ENCODE data around the gene PTPRN2.

The PTPRN2 gene

GRCh38 chr7:157555944-157556641, 1031.5 kb downstream of the PTPRN2 start:
- H3K27ac ChIP-seq: no peak overlapping the region
- TF ChIP-seq, protein P1, sequence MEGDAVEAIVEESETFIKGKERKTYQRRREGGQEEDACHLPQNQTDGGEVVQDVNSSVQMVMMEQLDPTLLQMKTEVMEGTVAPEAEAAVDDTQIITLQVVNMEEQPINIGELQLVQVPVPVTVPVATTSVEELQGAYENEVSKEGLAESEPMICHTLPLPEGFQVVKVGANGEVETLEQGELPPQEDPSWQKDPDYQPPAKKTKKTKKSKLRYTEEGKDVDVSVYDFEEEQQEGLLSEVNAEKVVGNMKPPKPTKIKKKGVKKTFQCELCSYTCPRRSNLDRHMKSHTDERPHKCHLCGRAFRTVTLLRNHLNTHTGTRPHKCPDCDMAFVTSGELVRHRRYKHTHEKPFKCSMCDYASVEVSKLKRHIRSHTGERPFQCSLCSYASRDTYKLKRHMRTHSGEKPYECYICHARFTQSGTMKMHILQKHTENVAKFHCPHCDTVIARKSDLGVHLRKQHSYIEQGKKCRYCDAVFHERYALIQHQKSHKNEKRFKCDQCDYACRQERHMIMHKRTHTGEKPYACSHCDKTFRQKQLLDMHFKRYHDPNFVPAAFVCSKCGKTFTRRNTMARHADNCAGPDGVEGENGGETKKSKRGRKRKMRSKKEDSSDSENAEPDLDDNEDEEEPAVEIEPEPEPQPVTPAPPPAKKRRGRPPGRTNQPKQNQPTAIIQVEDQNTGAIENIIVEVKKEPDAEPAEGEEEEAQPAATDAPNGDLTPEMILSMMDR (IDR thresholded peaks at IDR 0.05): no peak
- TF ChIP-seq ZFX (IDR thresholded peaks at IDR 0.05; ENCODE audit: borderline replicate concordance): no peak

DNA sequence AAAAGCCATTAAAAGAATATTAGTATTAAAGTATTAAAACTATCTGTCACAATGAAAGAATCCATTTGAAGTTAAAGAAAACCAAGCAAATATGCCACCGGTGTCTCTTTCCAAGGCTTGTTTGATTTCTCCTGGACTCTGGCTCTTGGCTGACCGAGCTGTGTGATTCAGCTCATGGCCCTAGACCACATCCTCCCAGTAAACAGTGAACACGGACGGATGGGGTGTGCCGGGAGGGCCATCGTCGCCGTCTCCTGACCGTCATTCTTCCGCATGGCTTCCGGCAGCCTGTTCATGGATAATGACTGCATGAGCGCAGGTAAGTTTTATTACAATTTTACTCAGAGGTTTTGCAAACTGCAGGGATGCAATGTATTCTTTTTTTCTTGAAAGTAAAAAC, 1032.3 kb downstream of the PTPRN2 start:
- no peak overlapping the region for H3K27ac ChIP-seq
- TF ChIP-seq, protein P1 (IDR thresholded peaks at IDR 0.05): no peak
- no peak for TF ChIP-seq ZFX (IDR thresholded peaks at IDR 0.05; ENCODE audit: borderline replicate concordance)

GRCh38 chr7:157554393-157555238, 1033.0 kb downstream of the PTPRN2 start:
- no peak overlapping the region for H3K27ac ChIP-seq
- TF ChIP-seq, protein P1 (IDR thresholded peaks at IDR 0.05): no peak
- TF ChIP-seq ZFX (IDR thresholded peaks at IDR 0.05; ENCODE audit: borderline replicate concordance): no peak

DNA sequence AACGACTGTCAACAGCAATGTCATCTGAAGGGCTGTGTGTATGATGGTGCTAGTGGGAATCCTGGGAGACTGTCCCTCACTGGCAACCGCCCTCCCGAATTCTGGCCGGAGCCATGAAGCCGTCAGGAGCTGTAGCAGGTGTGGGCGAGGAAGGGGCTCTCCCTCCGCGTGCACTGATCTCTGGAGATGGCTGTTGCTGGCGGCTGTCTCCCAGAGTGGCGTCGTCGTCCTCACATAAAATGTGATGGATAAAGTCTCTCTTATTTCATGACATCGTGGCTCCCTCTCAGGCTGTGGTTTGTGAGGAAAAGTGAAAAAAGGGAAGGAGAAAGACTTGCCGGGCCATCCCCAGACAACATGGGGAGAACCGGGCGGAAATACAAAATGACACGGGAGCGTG, 1034.4 kb downstream of the PTPRN2 start:
- no peak for TF ChIP-seq ZFX (IDR thresholded peaks at IDR 0.05; ENCODE audit: borderline replicate concordance)
- TF ChIP-seq, protein P1 (IDR thresholded peaks at IDR 0.05): no peak
- H3K27ac ChIP-seq: no peak overlapping the region

GRCh38 chr7:157552295-157552993, 1035.2 kb downstream of the PTPRN2 start:
- H3K27ac ChIP-seq: no peak overlapping the region
- no peak for TF ChIP-seq ZFX (IDR thresholded peaks at IDR 0.05; ENCODE audit: borderline replicate concordance)
- TF ChIP-seq, protein P1 (IDR thresholded peaks at IDR 0.05): no peak

- no peak overlapping the region for H3K27ac ChIP-seq
- no peak for TF ChIP-seq ZFX (IDR thresholded peaks at IDR 0.05; ENCODE audit: borderline replicate concordance)
- TF ChIP-seq, protein P1 (IDR thresholded peaks at IDR 0.05): no peak
Observed at GRCh38 chr7:157551325-157552070, 1036.1 kb downstream of the PTPRN2 start.
